ENCODE measurements around the gene CLTCL1.
"Not testable (repeated sequence)": the region's sequence is repeated elsewhere in the genome, so short reads cannot be mapped to it uniquely, and the experiment has no call there.

Gene CLTCL1

DNA sequence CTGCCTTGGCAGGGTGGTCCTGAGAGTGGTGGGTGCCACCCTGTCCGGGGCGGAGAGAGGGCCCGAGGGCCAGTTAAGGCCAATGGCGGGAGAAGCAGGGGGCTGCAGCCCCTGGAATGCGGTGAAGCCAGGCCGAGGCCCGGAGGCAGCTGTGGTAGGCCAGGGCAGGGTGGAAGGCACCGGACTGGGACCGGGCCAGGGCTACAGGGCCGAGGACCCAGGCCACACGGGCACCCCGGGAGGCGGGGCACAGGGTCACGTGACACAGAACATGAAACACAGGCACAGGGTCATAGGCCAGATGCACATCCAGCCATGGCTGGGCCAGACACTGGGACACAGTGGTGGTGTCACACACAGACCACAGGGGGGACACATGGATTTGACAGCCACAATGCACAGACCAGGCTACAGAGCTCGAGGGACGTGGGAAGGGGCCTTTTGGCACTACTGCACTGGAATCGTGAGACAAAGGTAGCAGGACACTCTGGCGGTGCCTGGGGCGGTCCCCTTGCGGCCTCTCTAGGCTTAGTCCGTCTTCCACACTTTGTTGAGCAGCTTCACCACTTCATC is 115.8 kb downstream of the CLTCL1 start:
- DNase-seq (ENCODE audit: low read depth): no peak

- DNase-seq (ENCODE audit: low read depth): no peak
These were observed 116.4 kb downstream of the CLTCL1 start for GRCh38 chr22:19175026-19175601.

- DNase-seq (ENCODE audit: low read depth): no peak
These were observed 117.2 kb downstream of the CLTCL1 start for GRCh38 chr22:19174106-19175025.

DNA sequence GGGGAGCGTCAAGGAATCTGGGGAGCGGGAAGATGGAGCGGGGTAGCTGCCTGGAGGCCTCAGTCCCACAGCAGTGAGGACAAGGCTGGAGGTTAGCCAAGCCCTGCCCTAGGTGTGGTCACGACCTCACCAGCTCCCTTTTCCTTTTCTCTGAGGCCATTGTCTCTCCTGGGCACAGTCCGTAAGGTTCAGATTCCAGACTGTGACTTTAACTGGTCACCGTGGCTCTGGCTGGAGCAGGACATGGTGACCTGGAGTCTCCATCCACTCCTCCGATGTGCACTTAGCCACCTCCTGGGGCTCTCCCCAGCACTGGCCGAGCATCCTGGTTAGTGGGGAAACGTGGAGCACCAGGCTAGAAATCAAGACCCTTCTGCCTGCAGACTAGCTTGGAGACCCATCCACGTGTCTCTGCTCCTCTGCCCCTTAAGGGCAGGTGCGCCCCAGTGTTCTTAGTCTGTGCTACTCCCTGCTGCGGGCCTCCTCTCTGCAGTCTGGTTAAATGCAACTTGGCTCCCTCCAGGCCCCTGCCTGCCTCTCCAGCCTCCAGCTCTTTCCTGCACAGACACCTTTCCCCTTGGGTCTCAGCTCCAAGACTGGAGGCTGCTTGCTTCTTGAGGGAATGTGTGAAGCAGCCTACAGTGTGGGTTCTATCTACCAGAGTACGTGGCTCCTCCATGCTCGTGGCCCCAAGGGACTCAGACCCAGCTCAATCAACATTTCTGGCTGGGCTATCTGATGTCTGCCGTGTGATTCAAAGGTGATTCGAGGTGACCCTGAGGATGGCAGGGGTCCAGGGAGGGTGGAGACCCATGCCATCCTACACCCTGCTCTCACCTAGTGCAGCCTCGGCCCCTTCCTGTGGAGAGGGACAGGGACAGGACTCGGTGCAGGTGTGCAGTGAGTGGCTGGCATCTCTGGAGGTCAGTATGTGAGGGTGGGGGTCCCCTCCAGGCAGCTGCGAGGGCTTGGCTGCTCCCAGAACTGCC is 118.2 kb downstream of the CLTCL1 start:
- no peak for DNase-seq (ENCODE audit: low read depth)

- no peak for DNase-seq (ENCODE audit: low read depth)
These were observed 119.1 kb downstream of the CLTCL1 start for GRCh38 chr22:19172213-19173046.

DNA sequence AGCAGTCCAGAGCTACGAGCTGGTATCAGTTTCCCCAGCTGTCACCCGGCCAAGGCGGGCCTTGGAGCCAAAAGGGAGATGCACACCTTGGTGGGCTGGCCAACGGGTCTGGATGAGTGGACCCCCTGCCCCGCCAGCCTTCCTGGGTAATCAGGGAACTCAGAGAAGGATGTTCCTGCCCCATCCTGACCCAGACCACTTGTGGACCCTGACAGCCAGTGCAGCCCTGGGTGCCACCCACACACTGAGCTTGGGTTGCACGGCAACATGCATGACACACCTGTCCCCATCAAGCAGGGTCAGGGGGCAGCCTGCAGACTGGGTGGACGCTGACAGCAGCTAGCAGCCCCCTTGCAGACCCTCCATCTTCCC is 121.6 kb downstream of the CLTCL1 start:
- no peak for DNase-seq (ENCODE audit: low read depth)

GRCh38 chr22:19169002-19169946 is 122.2 kb downstream of the CLTCL1 start:
- DNase-seq (ENCODE audit: low read depth): no peak

GRCh38 chr22:19168088-19168890 is 123.2 kb downstream of the CLTCL1 start:
- no peak for DNase-seq (ENCODE audit: low read depth)

DNA sequence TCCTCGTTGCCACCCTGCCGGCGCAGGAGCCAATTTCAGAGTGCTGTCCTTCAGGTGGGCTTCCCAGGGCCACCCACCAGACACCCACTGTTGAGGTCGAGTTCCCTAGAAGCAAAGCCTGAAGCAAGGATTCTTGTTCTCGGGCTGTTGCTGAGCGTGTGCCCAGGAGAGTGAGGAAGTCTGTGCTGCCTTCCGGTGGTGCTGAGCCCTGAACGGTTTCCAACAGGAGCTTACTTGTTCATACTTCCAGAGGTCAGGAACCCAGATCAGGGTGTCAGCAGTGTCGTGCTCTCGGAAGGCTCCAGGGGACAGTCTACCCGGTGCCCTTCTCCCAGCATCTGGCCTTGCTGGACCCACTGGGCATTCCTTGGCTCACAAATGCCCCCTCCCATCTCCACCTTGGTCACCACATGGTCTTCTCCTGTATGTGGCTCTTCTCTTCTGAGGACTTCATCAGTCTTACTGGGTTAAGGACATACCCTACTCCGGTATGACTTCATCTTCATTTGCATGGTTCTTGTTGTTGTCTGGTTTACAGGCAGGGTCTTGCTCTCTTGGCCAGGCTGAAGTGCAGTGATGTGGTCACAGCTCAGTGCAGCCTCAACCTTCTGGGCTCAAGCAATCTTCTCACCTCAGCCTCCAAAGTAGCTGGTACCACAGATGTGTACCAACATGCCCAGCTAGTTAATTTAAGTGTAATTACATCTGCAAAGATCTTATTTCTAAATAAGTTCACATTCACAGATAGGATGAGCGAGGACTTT is 124.2 kb downstream of the CLTCL1 start:
- no peak for DNase-seq (ENCODE audit: low read depth)

GRCh38 chr22:19166421-19166820 is 125.1 kb downstream of the CLTCL1 start:
- DNase-seq (ENCODE audit: low read depth): no peak

GRCh38 chr22:19164425-19164824 is 127.1 kb downstream of the CLTCL1 start:
- DNase-seq (ENCODE audit: low read depth): no peak

- not testable (repeated sequence) for DNase-seq (ENCODE audit: low read depth)
These were observed 132.9 kb downstream of the CLTCL1 start for GRCh38 chr22:19158649-19159048.

DNA sequence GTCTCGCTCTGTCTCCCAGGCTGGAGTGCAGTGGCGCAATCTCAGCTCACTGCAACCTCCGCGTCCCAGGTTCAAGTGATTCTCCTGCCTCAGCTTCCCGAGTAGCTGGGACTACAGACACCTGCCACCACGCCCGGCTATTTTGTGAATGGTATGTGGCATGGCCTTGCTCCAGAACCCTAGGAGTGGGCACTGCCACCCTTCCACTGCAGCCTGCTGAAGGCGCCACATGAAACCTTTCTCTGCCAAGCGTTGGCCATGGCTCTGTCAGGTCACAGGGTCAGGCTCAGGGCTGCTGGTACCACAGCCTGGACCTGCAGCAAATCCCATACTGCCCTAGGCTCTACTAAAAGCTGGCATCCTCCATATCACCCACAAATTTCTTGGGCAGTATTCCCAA is 135.4 kb downstream of the CLTCL1 start:
- not testable (repeated sequence) for DNase-seq (ENCODE audit: low read depth)

GRCh38 chr22:19152942-19153883 is 138.3 kb downstream of the CLTCL1 start:
- no peak for DNase-seq (ENCODE audit: low read depth)

DNA sequence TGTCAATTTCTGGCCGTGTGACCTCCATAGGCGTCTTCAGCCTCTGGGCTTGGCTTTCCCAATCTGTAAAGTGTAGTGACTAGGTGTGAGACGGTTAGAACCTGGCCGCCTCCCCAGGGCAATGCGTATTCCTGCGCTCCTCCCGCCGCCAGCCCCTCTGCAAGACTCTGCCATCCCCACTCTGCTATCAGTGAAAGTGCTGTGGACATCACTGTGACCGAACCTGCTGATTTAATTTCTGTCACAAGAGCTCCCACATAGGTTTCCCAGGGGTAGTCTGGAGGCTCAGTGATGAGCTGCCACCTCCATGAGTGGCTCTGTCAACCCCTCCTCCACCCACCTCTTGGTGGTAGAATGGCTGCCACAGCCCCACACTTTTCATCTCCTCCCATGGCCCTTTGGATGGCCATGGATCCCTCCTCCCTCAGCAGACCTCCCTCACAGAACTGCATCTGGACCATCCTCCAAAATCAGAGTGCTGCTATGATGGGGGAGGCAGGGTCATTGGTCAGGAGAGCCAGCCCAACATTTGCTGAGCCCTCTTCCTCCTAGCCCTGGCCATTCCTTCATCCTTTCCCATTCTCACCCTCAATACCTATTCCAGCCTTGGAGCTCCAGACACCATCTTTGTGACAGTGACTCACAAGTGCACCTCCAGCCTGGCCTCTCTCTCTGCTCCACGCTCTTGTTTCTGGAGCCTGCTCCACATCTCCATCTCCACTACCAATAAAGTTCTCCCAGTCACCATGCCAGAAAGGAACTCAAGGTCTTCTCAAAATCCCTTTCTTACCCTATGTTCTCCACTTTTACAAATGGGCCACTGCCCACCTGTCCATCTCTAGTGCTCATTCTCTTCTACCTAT is 140.0 kb downstream of the CLTCL1 start:
- no peak for DNase-seq (ENCODE audit: low read depth)

All from CMK (cell line).